Umbilical cord (tissue), 1 donor: ENCODE measurements around the gene TRMU. TPM values are rescaled to one million over a fixed set of nuclear protein-coding genes. Genes with fewer than 3 reads are reported as not detected.

Source experiments
- total RNA-seq: library from RNA; depleted of rRNA; stranded (reverse); fragments of >200 nt; gene quantifications from one replicate; pipeline ENCODE4 v1.2.3, GENCODE V29; 2014; ENCODE audit warnings: low replicate concordance; ENCODE audit not compliant: insufficient read depth

TRMU gene
- total RNA-seq, 1 donor from 2014 or later, result 21.9 TPM

Other genes with a start within 250 kb of the TRMU start
- gene PPARA, start 185.2 kb upstream of the TRMU start, total RNA-seq, result 34.9 TPM
- 13.5 TPM for gene CDPF1, start 85.4 kb upstream of the TRMU start, total RNA-seq
- 2.4 TPM for gene PKDREJ, start 72.4 kb upstream of the TRMU start, total RNA-seq
- gene TTC38, start 67.7 kb upstream of the TRMU start, total RNA-seq, result 20.7 TPM
- gene GTSE1, start 38.8 kb upstream of the TRMU start, total RNA-seq, result 3.4 TPM
- gene CELSR1, start 201.9 kb downstream of the TRMU start, total RNA-seq, result 4.8 TPM